OCI-LY1 (cell line): ENCODE measurements around the gene NISCH.

ENCODE experiments used
- H2AFZ ChIP-seq: fragments of 200-600 bp; sonication (generic), shearing (Covaris generic); 2 replicates; pipeline ENCODE4 v1.6.0; 2014; ENCODE audit warnings: antibody characterized with exemption, mild to moderate bottlenecking, low read length
- H3F3A ChIP-seq: fragments of 200-600 bp; sonication (generic), shearing (Covaris generic); 2 replicates; pipeline ENCODE4 v1.6.0; 2014; ENCODE audit warnings: mild to moderate bottlenecking, antibody characterized with exemption, low read length, moderate library complexity; ENCODE audit not compliant: insufficient read depth
- H3K27ac ChIP-seq: fragments of 200-600 bp; sonication (generic); 2 replicates; pipeline ENCODE4 v1.5.1; 2014; ENCODE audit warnings: low read length, mixed run types, mild to moderate bottlenecking, low read depth; ENCODE audit not compliant: poor library complexity, severe bottlenecking
- H3K27me3 ChIP-seq: fragments of 200-600 bp; sonication (generic); 2 replicates; pipeline ENCODE4 v1.6.0; 2014; ENCODE audit warnings: antibody characterized with exemption, mild to moderate bottlenecking, low read length, moderate library complexity; ENCODE audit not compliant: insufficient read depth
- H3K36me3 ChIP-seq: fragments of 200-600 bp; sonication (generic); 2 replicates; pipeline ENCODE4 v1.6.1; 2014; ENCODE audit warnings: mild to moderate bottlenecking, antibody characterized with exemption, low read length, moderate library complexity, mixed read lengths; ENCODE audit not compliant: insufficient read depth
- H3K4me1 ChIP-seq: fragments of 200-600 bp; sonication (generic); 2 replicates; pipeline ENCODE4 v1.5.1; 2014; ENCODE audit warnings: mild to moderate bottlenecking, low read length, moderate library complexity; ENCODE audit not compliant: insufficient read depth, severe bottlenecking
- H3K4me2 ChIP-seq: fragments of 200-600 bp; sonication (generic), shearing (Covaris generic); 2 replicates; pipeline ENCODE4 v1.6.1; 2014; ENCODE audit warnings: low read length
- H3K4me3 ChIP-seq: fragments of 200-600 bp; sonication (generic); 2 replicates; pipeline ENCODE4 v1.5.1; 2014; ENCODE audit warnings: low read length, low read depth, mild to moderate bottlenecking, mixed read lengths; ENCODE audit not compliant: poor library complexity, severe bottlenecking
- H3K79me2 ChIP-seq: fragments of 200-600 bp; shearing (Covaris generic); 2 replicates; pipeline ENCODE4 v1.6.1; 2016; ENCODE audit warnings: mixed run types, low read length, mixed read lengths; ENCODE audit not compliant: insufficient read depth
- H3K9ac ChIP-seq: fragments of 200-600 bp; sonication (generic), shearing (Covaris generic); 2 replicates; pipeline ENCODE4 v1.6.1; 2014; ENCODE audit warnings: mild to moderate bottlenecking, low read length, mixed read lengths
- H3K9me2 ChIP-seq: fragments of 200-600 bp; sonication (generic), shearing (Covaris generic); 2 replicates; pipeline ENCODE4 v1.6.1; 2014; ENCODE audit warnings: low read depth, mild to moderate bottlenecking, low read length, mixed read lengths
- H3K9me3 ChIP-seq: fragments of 200-600 bp; shearing (Covaris generic); 2 replicates; pipeline ENCODE4 v1.6.1; 2014; ENCODE audit warnings: low read length, mixed read lengths
- H4K20me1 ChIP-seq: fragments of 200-600 bp; sonication (generic), shearing (Covaris generic); 2 replicates; pipeline ENCODE4 v1.6.0; 2016; ENCODE audit warnings: mild to moderate bottlenecking, low read length; ENCODE audit not compliant: insufficient read depth
- CTCF ChIP-seq: fragments of 200-600 bp; sonication (generic), shearing (Covaris generic); IDR thresholded peaks from 2 replicates; pipeline ENCODE4 v1.5.1; 2017; ENCODE audit warnings: mild to moderate bottlenecking, antibody characterized with exemption, low read length, moderate library complexity, mixed read lengths
- EZH2 ChIP-seq: fragments of 200-600 bp; sonication (generic), shearing (Covaris generic); IDR thresholded peaks from 2 replicates; pipeline ENCODE4 v1.8.0; 2017; ENCODE audit warnings: borderline replicate concordance, mixed run types, mild to moderate bottlenecking, antibody characterized with exemption, low read length, moderate library complexity, mixed read lengths

NISCH gene

GRCh38 chr3:52527039-52527731 is 71.8 kb downstream of the NISCH start:
- H3K4me3 ChIP-seq = no peak overlapping the region
- H2AFZ ChIP-seq = no peak overlapping the region
- H3F3A ChIP-seq = no peaks in the 10 kb centered on the region
- TF ChIP-seq CTCF = no peak
- no peak for TF ChIP-seq EZH2
- no peaks in the 10 kb centered on the region for H3K79me2 ChIP-seq
- H3K9ac ChIP-seq = no peak overlapping the region
- H3K4me1 ChIP-seq = peaks cover 10% of the 10 kb centered on the region
- H3K27ac ChIP-seq = no peak overlapping the region
- H3K9me3 ChIP-seq = no peaks in the 10 kb centered on the region
- no peaks in the 10 kb centered on the region for H4K20me1 ChIP-seq
- no peaks in the 10 kb centered on the region for H3K27me3 ChIP-seq
- H3K4me2 ChIP-seq = no peak overlapping the region
- H3K9me2 ChIP-seq = no peaks in the 10 kb centered on the region
- H3K36me3 ChIP-seq = peaks cover 51% of the 10 kb centered on the region

GRCh38 chr3:52527732-52528585 is 72.6 kb downstream of the NISCH start:
- no peaks in the 10 kb centered on the region for H4K20me1 ChIP-seq
- H3K9me2 ChIP-seq = no peaks in the 10 kb centered on the region
- TF ChIP-seq EZH2 (no peak), CTCF (no peak)
- peaks cover 47% of the 10 kb centered on the region for H3K36me3 ChIP-seq
- H3K27ac ChIP-seq = no peak overlapping the region
- no peaks in the 10 kb centered on the region for H3K79me2 ChIP-seq
- H3K9me3 ChIP-seq = no peaks in the 10 kb centered on the region
- H2AFZ ChIP-seq = no peak overlapping the region
- H3K9ac ChIP-seq = no peak overlapping the region
- no peak overlapping the region for H3K4me2 ChIP-seq
- H3K27me3 ChIP-seq = no peaks in the 10 kb centered on the region
- no peak overlapping the region for H3K4me3 ChIP-seq
- no peaks in the 10 kb centered on the region for H3F3A ChIP-seq
- H3K4me1 ChIP-seq = peaks cover 17% of the 10 kb centered on the region

GRCh38 chr3:52528586-52529375 is 73.4 kb downstream of the NISCH start:
- Histone ChIP-seq H3K4me2 (no peak overlapping the region), H3K4me3 (no peak overlapping the region), H3K9me3 (no peaks in the 10 kb centered on the region), H3K4me1 (peaks cover 17% of the 10 kb centered on the region), H3K9ac (no peak overlapping the region), H3F3A (no peaks in the 10 kb centered on the region), H2AFZ (no peak overlapping the region), H4K20me1 (no peaks in the 10 kb centered on the region), H3K27ac (no peak overlapping the region), H3K79me2 (no peaks in the 10 kb centered on the region), H3K36me3 (peaks cover 46% of the 10 kb centered on the region), H3K9me2 (no peaks in the 10 kb centered on the region), H3K27me3 (no peaks in the 10 kb centered on the region)
- TF ChIP-seq EZH2 = no peak
- TF ChIP-seq CTCF = no peak
